ENCODE data around the gene L2HGDH.

The L2HGDH gene

DNA sequence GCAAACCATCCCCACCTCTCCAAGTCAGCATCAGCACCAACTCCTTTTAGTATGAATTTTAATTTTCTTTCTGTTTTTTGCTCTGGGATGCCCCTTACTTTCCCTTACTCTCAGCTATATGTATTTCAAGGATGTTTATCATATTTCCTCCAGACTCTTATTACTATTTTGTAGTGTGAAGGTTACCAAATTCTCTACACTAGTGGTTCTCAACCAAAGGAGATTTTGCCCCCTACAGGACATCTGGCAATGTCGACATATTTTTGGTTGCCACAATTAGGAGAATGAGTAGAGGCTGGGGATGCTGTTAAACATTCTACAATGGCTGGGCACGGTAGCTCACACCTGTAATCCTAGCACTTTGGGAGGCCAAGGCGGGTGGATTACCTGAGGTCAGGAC is 51.5 kb downstream of the L2HGDH start:
- TF ChIP-seq, protein P1, sequence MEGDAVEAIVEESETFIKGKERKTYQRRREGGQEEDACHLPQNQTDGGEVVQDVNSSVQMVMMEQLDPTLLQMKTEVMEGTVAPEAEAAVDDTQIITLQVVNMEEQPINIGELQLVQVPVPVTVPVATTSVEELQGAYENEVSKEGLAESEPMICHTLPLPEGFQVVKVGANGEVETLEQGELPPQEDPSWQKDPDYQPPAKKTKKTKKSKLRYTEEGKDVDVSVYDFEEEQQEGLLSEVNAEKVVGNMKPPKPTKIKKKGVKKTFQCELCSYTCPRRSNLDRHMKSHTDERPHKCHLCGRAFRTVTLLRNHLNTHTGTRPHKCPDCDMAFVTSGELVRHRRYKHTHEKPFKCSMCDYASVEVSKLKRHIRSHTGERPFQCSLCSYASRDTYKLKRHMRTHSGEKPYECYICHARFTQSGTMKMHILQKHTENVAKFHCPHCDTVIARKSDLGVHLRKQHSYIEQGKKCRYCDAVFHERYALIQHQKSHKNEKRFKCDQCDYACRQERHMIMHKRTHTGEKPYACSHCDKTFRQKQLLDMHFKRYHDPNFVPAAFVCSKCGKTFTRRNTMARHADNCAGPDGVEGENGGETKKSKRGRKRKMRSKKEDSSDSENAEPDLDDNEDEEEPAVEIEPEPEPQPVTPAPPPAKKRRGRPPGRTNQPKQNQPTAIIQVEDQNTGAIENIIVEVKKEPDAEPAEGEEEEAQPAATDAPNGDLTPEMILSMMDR (IDR thresholded peaks at IDR 0.05; ENCODE audit: extremely low read depth, missing control alignments), result peak; percentile 33
- peak; percentile 19 for DNase-seq (ENCODE audit: low spot score)

DNA sequence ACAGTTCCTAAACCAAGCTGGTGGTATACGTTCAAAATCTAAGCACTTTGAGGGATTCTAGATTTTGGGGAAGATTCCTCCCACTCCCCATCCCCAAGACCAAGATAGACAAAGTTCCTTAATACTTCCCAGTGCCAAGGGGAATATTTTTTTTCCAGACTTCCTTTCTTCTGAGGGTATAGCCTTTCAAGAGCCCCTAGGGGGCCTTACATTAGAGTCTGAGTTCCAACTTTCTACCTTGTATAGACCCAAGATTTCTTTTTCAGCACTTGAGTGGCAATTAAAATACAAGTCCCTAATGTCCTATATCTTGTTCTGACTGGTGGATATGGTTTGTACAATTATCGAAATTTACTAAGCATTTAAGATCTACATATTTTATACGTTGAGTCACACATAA is 52.0 kb downstream of the L2HGDH start:
- DNase-seq (ENCODE audit: low spot score), result no peak
- TF ChIP-seq, protein P1 (IDR thresholded peaks at IDR 0.05; ENCODE audit: extremely low read depth, missing control alignments), result no peak

DNA sequence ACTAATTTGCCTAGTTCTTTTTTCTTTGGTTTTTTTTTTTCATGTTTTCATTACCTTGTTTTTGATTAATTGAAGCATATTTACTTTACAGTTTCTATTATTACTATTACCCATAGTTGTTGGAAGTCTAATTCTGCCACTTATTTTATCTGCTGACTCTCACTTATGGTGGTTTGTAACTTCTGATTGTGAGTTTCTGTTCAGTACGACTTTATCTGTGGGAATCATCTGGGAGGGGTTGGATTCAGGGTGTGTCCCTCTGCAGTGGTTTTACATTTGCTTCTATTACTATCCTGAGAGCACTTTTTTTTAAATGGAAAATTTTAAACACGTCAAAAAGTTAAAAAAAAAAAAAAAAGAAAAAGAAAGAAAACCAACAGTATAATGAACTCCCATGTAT is 54.3 kb downstream of the L2HGDH start:
- TF ChIP-seq, protein P1 (IDR thresholded peaks at IDR 0.05; ENCODE audit: extremely low read depth, missing control alignments), result no peak
- no peak for DNase-seq (ENCODE audit: low spot score)

DNA sequence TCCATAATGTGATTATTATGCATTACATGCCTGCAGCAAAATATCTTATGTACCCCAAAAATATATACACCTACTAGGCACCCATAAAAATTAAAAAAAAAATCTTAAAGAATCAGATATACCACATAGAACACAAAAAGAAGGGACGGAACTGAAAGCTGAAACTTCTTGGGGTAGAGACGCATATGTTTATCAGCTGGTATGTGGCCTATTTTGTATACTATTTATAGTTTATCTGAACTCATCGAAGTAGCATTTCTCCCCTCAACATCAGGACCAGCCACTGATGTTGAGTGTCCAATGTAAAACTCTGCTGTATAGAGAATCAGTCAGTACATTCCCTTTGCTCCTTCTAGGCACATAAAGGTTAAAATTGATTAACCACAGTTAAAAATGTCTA is 57.8 kb downstream of the L2HGDH start:
- TF ChIP-seq, protein P1 (IDR thresholded peaks at IDR 0.05; ENCODE audit: extremely low read depth, missing control alignments), result no peak
- no peak for DNase-seq (ENCODE audit: low spot score)

DNA sequence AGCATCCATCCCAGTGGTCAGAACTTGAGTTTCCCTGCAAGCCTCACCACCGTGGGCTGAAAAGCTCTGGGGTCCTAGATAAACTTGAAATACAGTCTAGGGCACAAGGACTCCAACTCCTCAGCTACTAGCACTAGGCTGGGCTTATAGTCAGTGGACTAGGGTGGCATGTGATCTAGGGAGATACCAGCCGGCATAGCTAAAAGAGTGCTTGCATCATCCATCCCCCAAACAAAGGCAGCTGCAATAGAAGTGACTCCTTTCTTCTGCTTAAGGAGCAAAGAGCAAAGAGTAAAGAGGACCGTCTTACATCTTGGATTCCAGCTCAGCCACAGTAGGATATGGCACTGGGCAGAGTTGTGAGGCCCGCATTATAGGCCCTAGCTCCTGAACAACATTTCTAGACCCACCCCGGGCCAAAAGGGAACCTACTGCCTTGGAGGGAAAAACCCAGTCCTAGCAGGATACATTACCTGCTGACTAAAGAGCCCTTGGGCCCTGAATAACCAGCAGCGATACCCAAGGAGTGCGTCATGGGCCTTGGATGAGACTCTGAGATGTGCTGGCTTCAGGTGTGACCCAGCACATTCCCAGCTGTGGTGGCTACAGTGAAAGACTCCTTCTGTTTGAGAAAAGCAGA is 62.8 kb downstream of the L2HGDH start:
- TF ChIP-seq, protein P1 (IDR thresholded peaks at IDR 0.05; ENCODE audit: extremely low read depth, missing control alignments), result no peak
- DNase-seq (ENCODE audit: low spot score), result no peak

DNA sequence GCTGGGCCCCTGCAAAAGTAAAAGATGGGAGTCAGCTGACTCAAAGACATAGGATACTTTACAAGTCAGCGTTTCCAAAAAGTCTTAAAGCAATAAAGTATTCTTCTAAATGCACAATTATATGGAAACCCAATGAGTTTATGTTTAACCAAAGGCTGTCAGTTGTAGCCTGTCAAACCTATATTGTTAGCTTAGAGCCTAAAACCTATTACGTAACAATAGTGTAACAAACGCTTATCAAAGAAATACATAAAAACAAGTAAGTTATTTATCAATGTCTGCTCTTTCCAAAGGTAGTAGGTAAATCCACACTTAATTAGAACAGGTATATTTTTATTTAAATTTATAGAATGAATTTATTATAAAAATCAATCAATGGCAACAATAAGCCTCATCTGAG is 64.8 kb downstream of the L2HGDH start:
- no peak for DNase-seq (ENCODE audit: low spot score)
- TF ChIP-seq, protein P1 (IDR thresholded peaks at IDR 0.05; ENCODE audit: extremely low read depth, missing control alignments), result no peak

DNA sequence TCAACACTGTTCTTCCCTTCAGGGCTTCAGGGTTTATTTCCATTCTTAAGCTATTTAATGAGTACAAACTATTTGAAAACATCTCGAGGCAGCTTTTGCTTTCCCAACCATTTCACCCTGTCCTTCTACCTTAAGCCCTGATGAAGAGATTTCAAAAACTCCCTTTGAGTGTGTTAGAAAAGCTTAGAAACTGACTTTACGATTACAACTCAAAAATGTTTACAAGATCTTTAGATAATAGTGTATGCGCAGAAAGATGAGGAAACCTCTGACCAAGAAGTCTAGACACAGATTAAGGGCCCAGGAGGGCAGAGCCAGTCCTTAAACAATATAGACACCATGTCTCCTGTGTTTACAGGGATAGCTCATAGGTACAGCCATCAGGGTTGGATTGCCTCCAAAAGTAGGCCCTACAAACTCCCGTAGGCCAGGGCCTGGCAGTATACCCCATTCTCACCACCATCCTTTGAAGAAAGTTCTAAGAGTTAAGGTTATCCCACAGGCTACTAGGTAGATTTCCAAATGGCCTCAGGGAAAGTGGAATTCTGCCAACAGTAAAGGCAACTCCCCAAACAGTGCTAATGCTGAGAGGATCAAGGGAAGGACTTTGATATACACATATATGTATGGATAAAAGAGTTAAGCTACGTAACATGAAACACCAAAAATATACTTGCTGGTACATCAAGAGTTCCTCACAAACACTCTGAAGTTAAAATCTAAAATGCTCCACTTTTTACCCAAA is 69.3 kb downstream of the L2HGDH start:
- no peak for DNase-seq (ENCODE audit: low spot score)
- TF ChIP-seq, protein P1 (IDR thresholded peaks at IDR 0.05; ENCODE audit: extremely low read depth, missing control alignments), result no peak
